Tibial nerve (tissue), 3 donors: ENCODE measurements around the gene RSRC2.
"Not testable (repeated sequence)": the region's sequence is repeated elsewhere in the genome, so short reads cannot be mapped to it uniquely, and the experiment has no call there.

Source experiments
- CTCF ChIP-seq, 5 experiments: fragments of 200-600 bp in 3 of 5; fragments of 450-650 bp in 2 of 5; sonication (generic) in 3 of 5; IDR thresholded peaks; one replicate each; pipeline ENCODE4 v1.5.1; 2016 to 2019; ENCODE audit warnings: antibody characterized with exemption in 5 of 5, mild to moderate bottlenecking in 3 of 5, moderate library complexity in 2 of 5
- POLR2A ChIP-seq, 2 donors: fragments of 450-650 bp; IDR thresholded peaks; one replicate each; pipeline ENCODE4 v1.6.1; 2017; ENCODE audit warnings: antibody characterized with exemption in 2 of 2, mild to moderate bottlenecking in 2 of 2, moderate library complexity in 2 of 2

- TF ChIP-seq POLR2A, CTCF (IDR thresholded peaks at IDR 0.05): not testable (repeated sequence)
These were observed 56.2 kb downstream of the RSRC2 start for GRCh38 chr12:122470576-122470975.
